ENCODE data around the gene KDM6B. TPM values are rescaled to one million over a fixed set of nuclear protein-coding genes. Genes with fewer than 3 reads are reported as not detected.

The KDM6B gene
- total RNA-seq, 4 donors from 2014 or later: 4.8 to 52.8 (median 34.6) TPM

DNA sequence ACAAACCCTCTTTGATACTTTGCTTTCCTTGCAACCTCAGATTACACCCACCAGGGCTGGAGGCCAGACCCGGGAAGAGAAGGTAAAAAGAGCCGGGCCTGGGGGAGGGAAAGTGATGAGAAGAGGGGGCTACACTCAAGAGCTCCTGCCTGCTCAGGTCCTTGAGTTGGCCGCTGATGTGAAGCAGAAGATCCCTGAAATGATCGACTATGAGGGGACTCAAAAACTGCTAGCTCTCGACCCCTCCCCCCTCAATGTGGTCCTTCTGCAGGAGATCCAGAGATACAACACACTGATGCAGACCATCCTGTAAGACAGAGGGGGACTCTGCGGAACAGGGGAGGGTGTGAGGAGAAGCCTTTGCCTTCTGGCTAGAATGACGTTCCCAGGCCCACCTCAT, 2.8 kb upstream of the KDM6B start:
- no peak for ATAC-seq (ENCODE audit: low FRiP score)
- TF ChIP-seq, protein P1, sequence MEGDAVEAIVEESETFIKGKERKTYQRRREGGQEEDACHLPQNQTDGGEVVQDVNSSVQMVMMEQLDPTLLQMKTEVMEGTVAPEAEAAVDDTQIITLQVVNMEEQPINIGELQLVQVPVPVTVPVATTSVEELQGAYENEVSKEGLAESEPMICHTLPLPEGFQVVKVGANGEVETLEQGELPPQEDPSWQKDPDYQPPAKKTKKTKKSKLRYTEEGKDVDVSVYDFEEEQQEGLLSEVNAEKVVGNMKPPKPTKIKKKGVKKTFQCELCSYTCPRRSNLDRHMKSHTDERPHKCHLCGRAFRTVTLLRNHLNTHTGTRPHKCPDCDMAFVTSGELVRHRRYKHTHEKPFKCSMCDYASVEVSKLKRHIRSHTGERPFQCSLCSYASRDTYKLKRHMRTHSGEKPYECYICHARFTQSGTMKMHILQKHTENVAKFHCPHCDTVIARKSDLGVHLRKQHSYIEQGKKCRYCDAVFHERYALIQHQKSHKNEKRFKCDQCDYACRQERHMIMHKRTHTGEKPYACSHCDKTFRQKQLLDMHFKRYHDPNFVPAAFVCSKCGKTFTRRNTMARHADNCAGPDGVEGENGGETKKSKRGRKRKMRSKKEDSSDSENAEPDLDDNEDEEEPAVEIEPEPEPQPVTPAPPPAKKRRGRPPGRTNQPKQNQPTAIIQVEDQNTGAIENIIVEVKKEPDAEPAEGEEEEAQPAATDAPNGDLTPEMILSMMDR (IDR thresholded peaks at IDR 0.05): no peak
- DNase-seq (ENCODE audit: low spot score): no peak

DNA sequence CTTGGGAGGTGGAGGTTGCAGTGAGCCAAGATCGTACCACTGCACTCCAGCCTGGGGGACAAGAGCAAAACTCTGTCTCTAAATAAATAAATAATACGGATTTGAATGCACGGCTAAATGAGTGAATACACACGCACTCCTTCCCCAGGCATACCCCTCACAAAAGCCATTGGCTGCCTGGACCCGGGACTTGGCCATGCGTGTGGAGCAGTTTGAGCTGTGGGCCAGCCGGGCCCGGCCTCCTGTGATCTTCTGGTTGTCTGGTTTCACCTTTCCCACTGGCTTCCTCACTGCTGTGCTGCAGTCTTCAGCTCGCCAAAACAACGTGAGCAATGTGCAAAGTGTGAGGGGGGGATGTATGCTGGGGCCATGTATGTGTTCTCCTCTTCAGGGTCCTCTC, 1.6 kb upstream of the KDM6B start:
- ATAC-seq (ENCODE audit: low FRiP score): no peak
- TF ChIP-seq, protein P1 (IDR thresholded peaks at IDR 0.05): no peak
- DNase-seq (ENCODE audit: low spot score): no peak

DNA sequence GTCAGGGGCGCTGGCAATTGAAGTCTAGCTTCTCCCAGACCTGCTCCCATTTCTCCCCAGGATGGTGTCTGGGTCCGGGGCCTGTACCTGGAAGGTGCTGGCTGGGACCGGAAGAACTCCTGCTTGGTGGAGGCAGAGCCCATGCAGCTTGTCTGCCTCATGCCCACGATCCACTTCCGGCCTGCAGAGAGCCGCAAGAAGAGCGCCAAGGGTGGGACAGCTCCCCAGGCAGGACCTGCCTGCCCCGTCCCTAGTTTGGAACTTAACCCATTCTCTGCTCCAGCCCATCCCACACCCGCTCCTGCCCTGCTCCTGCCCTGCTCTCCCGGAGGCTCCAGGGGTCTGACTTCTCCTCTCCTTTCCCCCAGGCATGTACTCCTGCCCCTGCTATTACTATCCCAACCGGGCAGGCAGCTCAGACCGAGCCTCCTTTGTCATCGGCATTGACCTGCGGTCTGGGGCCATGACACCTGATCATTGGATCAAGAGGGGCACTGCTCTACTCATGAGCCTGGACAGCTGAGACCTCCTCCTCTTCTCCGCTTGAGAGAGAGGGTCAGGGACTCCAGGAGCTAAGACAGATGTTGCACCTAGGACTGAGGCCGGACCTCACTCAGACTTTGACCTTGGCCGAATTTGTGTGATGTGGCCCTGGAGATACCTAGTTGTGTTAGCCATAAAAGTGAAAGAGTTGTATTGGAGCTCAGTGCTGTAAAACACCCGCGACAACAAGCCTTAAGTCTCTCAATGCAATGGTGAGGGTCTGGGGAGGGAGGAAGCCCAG, 814 bp upstream of the KDM6B start:
- TF ChIP-seq, protein P1 (IDR thresholded peaks at IDR 0.05): no peak
- DNase-seq (ENCODE audit: low spot score) (no peak), ATAC-seq (ENCODE audit: low FRiP score) (no peak)

DNA sequence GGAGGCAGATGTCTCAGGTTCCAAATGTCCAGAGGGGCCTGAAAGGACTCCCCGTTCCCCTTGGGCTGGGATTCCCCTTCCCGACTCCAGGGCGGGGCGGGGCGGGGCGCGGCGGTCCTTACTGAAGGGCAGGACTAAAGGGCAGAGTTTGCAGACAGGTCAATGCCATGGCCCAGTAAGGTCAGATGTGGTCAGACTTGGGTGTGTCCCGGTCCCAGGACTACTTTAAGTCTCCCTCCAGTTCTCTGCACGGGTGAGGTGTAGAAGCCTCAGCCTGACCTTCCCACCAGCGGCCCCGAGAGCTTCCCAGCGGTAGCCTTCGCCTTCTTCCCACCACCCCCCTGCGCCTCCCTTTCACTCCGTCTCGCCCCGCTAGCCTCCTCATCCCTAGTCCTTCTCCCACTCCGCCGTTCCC, 532 bp downstream of the KDM6B start:
- TF ChIP-seq, protein P1 (IDR thresholded peaks at IDR 0.05): no peak
- no peak for DNase-seq (ENCODE audit: low spot score)
- peak; percentile 31 for ATAC-seq (ENCODE audit: low FRiP score)

DNA sequence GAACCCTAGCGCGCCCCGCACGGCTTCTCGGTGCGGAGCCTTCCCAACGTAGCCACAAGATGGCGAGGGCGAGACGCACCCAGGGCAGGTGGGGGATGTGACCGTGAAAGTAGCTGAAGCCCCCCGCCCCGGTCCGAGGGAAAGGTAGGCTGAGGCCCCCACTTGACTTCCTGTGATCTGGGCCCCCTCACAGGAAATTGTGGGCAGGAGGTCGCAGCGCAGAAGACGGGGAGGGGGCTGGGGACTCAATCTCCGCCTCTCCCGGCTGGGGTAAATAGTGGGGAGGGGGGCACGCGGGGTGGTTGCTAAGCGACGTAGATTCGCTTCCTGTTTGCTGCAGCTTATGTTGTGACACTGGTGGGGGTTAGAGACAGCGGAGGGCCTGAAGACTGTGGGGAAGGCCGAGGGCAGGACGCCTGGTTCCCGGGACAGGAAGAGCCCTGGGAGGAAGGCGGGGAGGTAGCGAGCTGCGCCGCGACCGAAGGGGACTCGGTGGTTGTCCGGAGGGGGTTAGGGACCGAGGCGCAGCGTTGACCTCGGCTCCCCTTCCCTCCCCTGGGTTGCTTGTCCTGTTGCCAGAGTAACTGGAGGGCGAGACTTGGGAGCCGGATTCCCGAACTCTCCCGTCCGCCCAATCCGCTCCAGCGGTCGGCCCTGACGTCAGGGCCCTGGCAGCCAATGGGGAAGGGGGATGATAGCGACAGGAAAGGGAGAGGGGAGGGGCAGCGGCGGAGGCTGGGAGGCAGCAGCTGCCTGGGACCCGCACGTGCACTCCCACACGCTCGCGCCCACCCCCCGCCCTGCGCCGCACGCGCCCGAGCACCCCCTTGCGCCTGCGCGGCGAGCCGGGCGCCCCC, 1.2 kb downstream of the KDM6B start:
- TF ChIP-seq, protein P1 (IDR thresholded peaks at IDR 0.05): peak in 1 of 3 donors; percentile 12
- ATAC-seq (ENCODE audit: low FRiP score) (peak; percentile 40), DNase-seq (ENCODE audit: low spot score) (peak; percentile 82)

DNA sequence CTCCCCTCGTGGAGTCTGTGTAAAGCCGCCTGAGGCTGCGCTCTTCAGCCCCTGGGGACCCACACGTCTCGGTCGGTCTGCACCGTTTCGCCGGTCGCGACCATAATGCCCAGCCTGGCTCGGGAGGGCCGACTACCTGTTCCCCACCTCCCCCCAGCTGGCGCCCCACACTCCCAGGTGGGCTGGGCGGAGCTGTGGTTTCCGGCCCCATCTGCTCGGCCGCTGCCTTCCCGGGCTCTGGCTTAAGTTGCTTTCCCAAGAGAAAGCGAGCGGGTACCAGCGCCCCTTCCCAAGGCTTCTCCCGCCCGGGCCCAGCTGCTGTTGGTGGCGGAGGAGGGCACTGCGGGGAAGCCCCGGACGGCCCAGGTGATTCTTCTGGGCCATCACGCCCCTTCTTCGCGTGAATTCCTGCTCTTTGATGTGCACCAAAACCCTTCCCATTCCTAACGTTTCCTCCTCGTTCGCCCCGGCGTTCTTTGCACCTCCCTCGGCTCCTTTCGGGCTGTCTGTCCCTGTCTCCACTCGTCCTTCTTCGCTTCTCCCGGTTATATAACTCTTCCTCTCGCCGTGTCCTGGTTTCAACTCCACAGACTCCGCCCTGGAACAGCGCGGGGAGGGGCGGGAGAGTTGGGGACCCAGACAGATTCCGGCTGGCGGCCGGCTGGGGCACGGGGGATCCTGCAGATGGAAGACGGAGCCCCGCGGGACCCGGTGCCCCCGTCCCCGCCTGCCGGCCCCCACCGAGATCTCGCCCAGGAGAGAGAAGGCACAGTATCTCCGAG, 2.0 kb downstream of the KDM6B start:
- TF ChIP-seq, protein P1 (IDR thresholded peaks at IDR 0.05): no peak
- no peak for DNase-seq (ENCODE audit: low spot score)
- peak; percentile 5 for ATAC-seq (ENCODE audit: low FRiP score)

Data from omental fat pad (tissue), 4 donors.